NCI-H2029 (cell line): ENCODE measurements around the gene ERRFI1.
A peak's percentile ranks its signal among the peaks of the same experiment; 100 is the strongest.
"Not testable (repeated sequence)": the region's sequence is repeated elsewhere in the genome, so short reads cannot be mapped to it uniquely, and the experiment has no call there.

Source experiments
- DNase-seq: peaks from one replicate; lab custom pipeline; 2025; lab: John Stamatoyannopoulos, UW

ERRFI1 gene

GRCh38 chr1:7967651-7968050 lies 58.5 kb downstream of the ERRFI1 start:
- no peak for DNase-seq

- peak; percentile 54 for DNase-seq
Observed at GRCh38 chr1:7967196-7967595, 58.9 kb downstream of the ERRFI1 start.

- no peak for DNase-seq
Observed at GRCh38 chr1:7964476-7964875, 61.6 kb downstream of the ERRFI1 start.

GRCh38 chr1:7963841-7964240 lies 62.3 kb downstream of the ERRFI1 start:
- not testable (repeated sequence) for DNase-seq

- DNase-seq = not testable (repeated sequence)
Observed at GRCh38 chr1:7963378-7963730, 62.8 kb downstream of the ERRFI1 start.

GRCh38 chr1:7962636-7963377 lies 63.3 kb downstream of the ERRFI1 start:
- DNase-seq = no peak

- no peak for DNase-seq
Observed at GRCh38 chr1:7962014-7962335, 64.1 kb downstream of the ERRFI1 start.
